GM19324 (cell line): ENCODE measurements around the gene FGGY.

Source experiments
- ATAC-seq: cut with Tn5 transposase; IDR thresholded peaks from one replicate; pipeline ENCODE4 v1.9.1; 2021; ENCODE audit warnings: mild to moderate bottlenecking, moderate library complexity; ENCODE audit not compliant: unreplicated experiment, low FRiP score

The FGGY gene

DNA sequence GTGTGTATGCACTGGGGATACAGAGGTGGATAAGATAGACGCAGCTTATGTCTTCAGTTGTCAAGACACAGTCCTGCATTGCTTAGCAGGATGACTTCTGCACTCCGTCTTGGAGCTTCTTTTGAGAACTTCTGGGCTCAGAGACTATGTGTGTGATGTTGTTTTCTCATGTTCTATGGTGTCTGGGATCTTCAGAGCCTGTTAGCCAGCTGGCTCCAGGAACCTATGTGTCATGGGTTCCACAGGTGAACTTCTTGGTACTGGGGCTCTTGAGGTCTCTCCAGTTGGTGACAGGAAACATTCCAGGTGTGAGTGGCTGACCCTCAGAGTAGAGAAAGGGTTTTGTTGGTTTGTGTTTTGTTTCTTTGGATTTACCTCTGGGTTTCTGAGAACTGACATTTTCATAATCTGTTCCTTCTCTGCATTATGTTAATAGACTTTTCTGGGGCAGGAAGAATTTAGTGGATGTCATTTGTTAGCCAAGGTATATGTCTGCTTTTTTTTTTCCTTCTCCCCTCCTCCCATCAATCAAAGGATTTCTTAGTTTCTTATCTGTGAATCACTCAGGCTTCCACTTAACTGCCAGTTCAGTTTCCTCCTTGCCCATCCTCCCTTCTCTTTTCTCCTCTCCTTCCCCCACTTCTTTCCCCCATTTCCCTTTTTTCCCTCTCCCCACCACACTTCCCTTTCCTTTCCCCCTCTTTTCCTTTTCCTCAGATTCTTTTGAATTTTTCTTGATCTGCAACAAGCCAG lies 18.1 kb downstream of the FGGY start:
- ATAC-seq, result no peak

DNA sequence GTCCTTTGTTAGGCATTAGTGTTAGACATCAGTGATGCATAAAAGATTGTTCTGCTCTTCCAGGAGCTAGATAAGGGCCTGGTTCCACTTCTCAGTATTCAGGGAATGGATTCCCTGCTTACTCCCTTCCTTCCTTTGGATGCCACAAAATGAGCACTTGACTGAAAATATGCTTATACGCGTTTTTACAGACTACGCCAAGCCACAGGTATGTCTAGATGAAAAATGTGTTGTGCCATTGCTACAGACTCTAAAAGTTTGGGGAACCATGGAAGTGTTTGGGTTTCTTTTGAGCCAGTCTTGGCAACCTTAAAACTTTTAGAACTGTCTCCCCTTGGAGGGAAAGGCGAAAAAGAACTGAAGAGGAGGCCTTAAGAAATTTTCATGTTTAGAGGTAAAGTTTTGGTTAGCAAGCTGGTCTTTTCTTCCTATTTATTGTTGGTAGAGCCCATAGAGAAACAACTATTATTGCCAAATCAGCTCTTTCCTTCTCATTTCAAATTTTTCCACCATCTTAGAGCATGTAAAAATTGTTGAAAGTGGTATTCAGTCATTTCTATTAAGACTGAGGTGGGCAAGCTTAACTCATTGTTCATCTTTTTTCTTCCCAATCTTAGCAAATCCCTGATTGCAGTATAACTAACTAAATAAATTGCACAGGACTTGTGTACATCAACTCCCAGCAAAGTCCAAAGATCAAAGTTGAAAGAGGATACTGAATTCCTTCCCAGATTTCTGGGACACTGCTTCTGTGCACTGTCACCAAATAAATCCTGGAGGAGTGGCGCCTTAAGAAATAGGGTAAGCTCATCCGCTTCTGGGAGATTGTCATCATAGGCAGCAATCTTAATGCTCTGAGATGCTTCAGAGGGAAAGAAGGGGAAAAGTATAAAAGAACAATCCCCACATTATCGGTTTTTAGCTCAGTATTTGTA lies 18.9 kb downstream of the FGGY start:
- no peak for ATAC-seq

DNA sequence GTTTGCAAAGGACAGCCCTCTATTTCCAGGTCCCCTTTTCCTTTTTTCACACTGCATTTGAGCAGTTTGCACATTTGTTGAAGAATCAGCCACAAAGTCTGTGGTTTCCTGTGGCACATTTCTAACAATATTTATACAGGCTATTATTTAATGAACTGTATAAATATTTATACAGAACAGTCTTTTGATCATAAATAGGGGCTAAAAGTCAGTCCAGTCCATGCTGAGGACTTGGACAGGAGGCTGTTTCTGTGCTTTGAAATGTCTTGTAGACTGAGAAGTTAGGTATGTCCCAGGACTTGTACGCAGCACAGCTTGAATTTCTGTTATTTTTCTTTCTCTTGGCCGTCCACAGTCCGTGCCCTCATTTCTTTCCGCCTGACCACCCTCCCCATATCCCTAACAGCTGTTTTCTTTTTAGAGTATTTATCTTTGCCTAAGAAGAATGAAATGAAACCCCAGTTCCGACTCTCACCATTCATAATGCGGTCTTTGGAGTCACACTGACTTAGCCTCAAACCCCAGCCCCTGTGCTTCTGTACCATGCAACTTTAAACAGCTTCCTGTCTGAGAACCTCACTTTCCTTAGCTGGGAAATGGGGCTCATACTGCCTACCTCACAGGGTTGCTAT lies 19.7 kb downstream of the FGGY start:
- no peak for ATAC-seq

GRCh38 chr1:59317343-59317742 lies 20.4 kb downstream of the FGGY start:
- ATAC-seq, result no peak

DNA sequence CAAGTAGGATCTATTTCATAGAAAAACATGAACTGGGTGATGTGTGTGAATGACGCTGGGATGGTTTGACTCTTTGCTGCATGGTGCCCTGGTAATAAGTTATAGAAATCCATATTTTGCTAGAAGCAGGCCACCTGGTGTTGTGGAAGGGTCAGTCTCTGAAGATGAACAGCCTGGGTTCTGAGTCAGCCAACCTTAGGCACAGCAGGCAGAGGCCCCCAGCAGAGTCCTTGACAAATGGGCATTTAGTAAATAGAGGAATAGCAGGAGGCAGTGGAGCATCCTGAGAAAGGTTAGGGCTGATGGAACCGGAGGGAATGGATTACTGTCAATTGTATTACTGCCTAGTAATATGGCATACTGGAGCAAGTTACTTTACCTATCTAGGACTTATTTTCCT lies 20.9 kb downstream of the FGGY start:
- no peak for ATAC-seq

- no peak for ATAC-seq
These were observed 21.5 kb downstream of the FGGY start for GRCh38 chr1:59318271-59318860.

DNA sequence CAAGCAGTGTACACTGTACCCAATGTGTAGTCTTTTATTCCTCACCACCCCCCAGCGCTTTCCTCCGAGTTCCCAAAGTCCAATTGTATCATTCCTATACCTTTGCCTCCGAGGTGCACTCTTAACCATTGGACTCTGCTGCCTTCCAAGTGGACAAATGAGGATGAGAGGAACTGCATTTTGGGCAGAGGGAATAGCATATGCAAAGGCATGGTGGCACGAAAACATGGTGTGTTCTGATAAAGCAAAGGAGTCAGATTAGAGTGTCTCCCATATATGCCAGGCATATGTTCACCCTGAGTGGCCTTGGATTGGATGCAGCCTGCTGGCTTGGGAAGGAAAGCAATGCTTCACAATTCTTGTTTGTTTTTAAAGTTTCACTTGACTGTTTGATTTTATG lies 25.5 kb downstream of the FGGY start:
- ATAC-seq, result no peak

DNA sequence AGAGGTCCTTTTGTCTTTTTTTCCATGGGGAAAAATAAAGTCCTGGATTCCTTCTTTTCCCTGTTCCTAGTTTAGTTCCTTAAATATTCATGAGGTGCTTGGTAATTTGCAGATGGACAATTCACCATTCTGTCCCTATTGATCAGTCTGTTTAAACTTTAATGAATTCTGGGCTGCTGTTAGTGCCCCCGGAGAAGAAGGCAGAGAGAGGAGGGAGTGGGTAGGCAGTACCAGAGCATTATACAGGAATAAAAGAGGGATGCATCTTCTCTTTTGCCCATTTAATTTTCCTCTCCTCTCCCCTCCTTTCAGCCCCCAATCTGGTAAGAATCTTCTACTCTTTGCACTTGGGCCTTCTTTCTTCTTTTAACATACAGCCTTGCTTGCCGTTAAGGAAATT lies 25.9 kb downstream of the FGGY start:
- ATAC-seq, result no peak

- no peak for ATAC-seq
These were observed 27.0 kb downstream of the FGGY start for GRCh38 chr1:59323879-59324278.

- no peak for ATAC-seq
These were observed 31.5 kb downstream of the FGGY start for GRCh38 chr1:59328353-59328752.

DNA sequence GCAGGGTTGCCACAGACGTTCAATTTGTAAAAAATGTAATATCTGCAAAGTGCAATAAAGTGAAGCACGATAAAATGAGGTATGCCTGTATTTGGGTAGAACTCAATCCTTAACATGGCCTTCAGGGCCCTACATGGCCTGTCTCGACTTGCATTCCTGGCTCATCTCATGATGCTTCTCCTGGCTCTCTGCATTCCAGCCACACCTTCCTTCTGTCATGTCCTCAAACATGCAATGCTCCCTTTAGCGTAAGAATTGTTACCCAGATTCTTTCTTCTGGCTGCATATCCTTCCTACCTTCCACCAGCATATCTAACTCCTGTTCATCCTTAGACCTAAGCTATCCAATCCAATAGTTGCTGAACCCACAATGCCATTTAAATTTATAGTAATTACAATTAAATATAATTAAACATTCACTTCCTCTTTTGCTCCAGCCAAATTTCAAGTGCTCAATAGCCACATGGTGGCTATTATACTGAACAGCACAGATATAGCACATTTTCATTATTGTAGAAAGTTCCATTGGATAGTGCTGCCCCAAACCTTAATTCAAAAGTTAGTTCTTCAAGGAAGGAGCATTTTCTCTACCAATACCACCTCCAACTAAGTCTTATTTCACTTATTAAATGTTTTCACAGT lies 32.6 kb downstream of the FGGY start:
- ATAC-seq, result no peak

DNA sequence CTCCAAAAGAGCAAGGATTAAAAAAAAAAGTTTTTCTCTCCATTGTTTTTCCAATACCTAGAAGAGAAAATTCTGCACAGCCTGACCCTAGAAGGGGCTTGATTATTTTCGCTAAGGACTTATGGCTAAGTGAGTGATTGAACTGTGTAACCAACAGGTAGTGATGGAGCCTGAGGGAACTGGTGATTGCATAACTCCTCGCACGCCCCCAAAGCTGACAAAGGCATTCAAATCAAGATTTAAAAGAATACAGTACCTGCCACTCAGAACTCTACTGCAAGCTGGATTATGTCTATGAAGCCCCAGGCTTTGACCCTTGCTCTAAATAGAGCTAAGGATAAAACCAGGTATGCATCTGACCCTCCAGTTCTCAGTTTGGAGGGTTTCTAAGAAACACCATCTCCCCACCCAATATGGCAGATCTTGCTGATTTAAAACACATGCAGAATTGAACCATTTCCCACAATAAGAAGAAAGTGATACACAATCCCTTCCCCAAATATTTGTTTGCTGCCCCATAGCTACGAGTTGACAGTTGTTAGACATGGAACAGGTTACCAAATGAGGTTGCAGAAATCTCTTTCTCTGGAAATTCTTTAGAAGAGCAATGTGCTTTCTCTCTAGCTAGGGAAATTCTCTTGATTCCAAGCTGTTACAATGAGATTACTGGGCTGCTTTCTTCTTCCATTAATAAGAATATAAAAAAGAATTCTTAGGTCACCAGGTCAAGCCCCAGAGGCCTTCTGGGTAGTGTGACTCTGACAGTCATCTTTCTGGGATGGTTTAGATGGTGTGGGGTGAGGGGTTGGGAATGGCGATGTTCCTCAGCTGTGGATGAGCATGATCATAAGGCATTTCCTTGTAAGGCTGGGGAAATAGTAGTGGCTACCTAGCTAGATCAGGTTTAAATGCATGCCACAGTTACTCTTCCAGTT lies 35.1 kb downstream of the FGGY start:
- ATAC-seq, result no peak

DNA sequence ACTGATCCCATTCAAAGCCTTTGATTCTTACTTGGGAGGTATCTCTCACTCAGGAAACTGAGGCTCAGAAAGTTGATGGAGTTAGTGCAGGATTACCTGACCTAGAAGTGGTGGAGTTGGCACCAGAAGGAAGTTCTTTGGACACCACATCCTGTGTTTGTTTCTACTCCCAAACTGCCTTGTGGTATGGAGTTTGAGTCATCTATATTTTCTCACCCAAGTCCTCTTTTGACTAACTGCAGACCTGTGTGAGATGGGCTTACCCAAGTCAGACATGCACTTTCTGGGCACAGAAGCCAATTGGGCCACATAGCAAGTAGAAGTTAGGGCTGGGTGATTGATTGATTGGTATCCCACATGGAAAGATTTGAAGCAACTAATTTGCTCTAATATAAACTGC lies 36.1 kb downstream of the FGGY start:
- ATAC-seq, result no peak

DNA sequence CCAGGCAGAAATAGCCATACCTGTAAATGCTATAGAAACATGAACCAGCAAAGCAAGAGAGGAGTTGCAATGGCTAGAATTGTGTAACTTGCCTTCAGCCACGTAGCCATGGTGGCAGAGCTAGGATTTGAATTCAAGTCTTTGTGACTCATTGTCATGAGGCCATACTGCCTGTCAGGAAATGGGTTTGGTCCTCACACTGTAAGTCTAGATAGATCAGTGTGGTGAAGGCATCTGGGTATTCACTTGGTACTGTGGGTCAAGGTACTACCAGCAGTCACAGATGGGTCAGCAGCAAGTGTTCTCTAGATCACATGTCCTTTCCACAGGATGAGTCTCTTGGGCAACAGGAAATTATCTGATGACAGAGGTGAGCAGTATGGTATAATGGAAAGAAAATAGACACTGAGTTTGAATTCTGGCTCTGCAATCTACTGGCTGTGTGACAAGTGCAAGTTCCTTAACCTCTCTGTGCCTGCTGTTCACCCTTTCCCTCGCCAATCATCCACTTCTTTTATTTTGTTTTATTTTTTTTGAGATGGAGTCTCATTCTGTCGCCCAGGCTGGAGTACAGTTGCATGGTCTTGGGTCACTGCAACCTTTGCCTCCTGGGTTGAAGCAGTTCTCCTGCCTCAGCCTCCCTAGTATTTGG lies 36.9 kb downstream of the FGGY start:
- no peak for ATAC-seq

DNA sequence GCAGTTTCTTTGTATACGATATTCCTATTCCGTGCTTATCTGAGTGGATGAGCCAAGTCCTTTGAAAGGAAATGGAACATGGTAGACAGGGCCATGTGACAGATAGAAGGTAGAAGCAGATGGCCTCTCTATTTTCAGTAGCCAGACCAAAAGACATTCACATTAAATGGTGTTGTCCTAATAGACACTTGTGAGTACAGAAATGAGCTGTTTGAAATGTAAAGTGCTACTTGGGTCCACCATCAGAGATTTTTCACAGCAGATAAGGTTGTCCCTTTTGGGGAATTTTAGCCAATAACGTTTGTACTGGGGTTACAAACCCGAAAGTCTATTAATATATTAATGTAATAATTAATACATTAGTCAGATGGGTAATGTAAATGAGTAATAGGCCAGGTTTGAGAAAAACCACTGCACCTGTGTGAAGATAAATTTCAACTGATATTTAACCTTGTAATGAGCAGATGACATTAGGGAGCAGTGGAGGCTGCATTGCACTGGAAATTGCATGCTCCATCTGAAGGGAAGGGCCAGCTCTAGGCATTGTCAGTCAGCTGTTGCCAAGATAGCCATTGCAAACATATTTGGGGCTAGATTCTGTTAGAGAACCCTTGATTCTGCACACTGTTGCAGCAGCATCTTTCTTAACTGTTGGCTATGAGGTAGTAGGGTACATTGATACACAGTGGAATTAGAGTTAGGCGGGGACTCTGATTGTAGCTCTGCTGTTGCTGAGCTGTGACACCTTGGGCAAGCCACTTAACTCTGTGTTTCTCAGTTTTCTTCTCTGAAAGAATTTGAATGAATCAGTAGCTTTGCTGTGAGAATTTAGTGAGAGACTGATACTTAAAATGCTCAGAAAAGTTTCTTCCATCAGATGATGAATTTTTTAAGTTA lies 43.8 kb downstream of the FGGY start:
- no peak for ATAC-seq

DNA sequence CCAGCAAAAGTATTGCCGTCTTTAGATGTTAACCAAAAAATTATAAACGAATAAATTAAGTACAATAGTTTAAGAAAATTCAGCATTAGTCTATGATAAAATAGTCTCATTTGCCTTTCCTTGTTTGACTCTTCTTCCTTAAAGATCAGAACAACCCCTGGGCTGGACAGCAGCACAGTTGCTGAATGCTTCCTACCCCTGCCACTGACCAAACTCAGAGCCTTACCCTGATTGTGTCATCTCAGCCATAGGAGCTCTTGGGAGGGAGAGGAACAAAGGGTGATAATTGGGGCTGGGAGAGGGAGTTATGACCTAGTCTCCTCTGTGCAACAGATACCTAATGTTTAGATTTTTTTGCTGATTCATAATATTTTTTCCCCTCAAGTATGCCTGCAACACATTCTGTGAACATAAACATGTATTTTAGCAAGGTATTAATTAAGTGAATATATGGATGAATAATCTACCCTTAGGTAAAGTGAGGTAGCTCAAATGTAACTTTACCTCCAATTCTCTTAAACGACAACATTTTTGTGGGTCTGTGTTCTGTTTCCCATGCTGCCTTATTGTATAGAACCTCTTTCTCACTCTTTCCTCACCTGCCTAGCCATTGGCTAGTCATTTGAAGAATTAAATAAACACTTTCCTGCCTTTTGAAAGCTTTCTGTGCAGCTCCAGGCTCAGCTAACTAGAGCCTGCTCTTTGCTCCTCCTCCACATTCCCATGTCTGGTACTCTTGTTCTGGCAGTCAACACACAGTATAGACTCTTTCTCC lies 46.1 kb downstream of the FGGY start:
- ATAC-seq, result no peak

GRCh38 chr1:59343576-59343840 lies 46.6 kb downstream of the FGGY start:
- ATAC-seq, result no peak
